Endodermal cell (in vitro differentiated cells): Measurements from ENCODE around the gene ZBTB4. TPM values are rescaled to one million over a fixed set of nuclear protein-coding genes. Genes with fewer than 3 reads are reported as not detected.
A peak's percentile ranks its signal among the peaks of the same experiment; 100 is the strongest.

Experiments
- DNase-seq: peaks from one replicate; pipeline ENCODE4 v3.0.0-alpha.2; 2017
- H3K27ac ChIP-seq: 2 replicates; pipeline ENCODE4 v1.5.1; 2013; ENCODE audit warnings: mild to moderate bottlenecking, low read depth, low read length, moderate library complexity
- H3K27me3 ChIP-seq: 2 replicates; pipeline ENCODE4 v1.6.1; 2013; ENCODE audit warnings: mild to moderate bottlenecking, low read length, moderate library complexity; ENCODE audit not compliant: insufficient read depth, control insufficient read depth, poor library complexity, severe bottlenecking
- H3K36me3 ChIP-seq: 2 replicates; pipeline ENCODE4 v1.7.0; 2013; ENCODE audit warnings: mild to moderate bottlenecking, low read length, moderate library complexity; ENCODE audit not compliant: control insufficient read depth, insufficient read depth
- H3K4me1 ChIP-seq: one replicate; pipeline ENCODE4 v1.7.0; 2013; ENCODE audit warnings: low read length; ENCODE audit not compliant: control insufficient read depth, insufficient read depth
- H3K4me3 ChIP-seq: 2 replicates; pipeline ENCODE4 v1.5.1; 2013; ENCODE audit warnings: mild to moderate bottlenecking, low read length, moderate library complexity
- H3K9ac ChIP-seq: 2 replicates; pipeline ENCODE4 v1.6.1; 2013; ENCODE audit warnings: mild to moderate bottlenecking, low read length, moderate library complexity; ENCODE audit not compliant: poor library complexity, severe bottlenecking; ENCODE audit errors: extremely low read depth
- H3K9me3 ChIP-seq: 2 replicates; pipeline ENCODE4 v1.6.1; 2013; ENCODE audit warnings: mild to moderate bottlenecking, low read length, moderate library complexity; ENCODE audit not compliant: control insufficient read depth
- H3K27ac Mint-ChIP-seq: 2 replicates; pipeline ENCODE4 v1.8.0; 2020; ENCODE audit warnings: mixed read lengths
- H3K27me3 Mint-ChIP-seq: 2 replicates; pipeline ENCODE4 v1.8.0; 2021; ENCODE audit warnings: mild to moderate bottlenecking, mixed read lengths; ENCODE audit not compliant: insufficient read depth
- H3K36me3 Mint-ChIP-seq: 2 replicates; pipeline ENCODE4 v1.8.0; 2020; ENCODE audit warnings: low read depth, mixed read lengths
- H3K4me1 Mint-ChIP-seq: 2 replicates; pipeline ENCODE4 v1.8.0; 2020; ENCODE audit warnings: mixed read lengths
- H3K4me3 Mint-ChIP-seq: 2 replicates; pipeline ENCODE4 v1.8.0; 2020; ENCODE audit warnings: mild to moderate bottlenecking, moderate library complexity, mixed read lengths
- H3K9me3 Mint-ChIP-seq: 2 replicates; pipeline ENCODE4 v1.8.0; 2020; ENCODE audit warnings: mild to moderate bottlenecking, mixed read lengths
- WGBS, 2 experiments: methylation state at CpG; one replicate each; pipeline versions ENCODE4 v1.1.5 to v1.1.7; 2013; ENCODE audit warnings: missing lambda C conversion rate in 2 of 2, mixed read lengths in 1 of 2; ENCODE audit not compliant: insufficient coverage in 1 of 2, insufficient read length in 1 of 2; 5-methylcytosine and 5-hydroxymethylcytosine counted together
- total RNA-seq, 2 donors: library from RNA; stranded (reverse); fragmentation: NEBNext Ultra II Directional in 1 of 2; extraction: Animal tissue kit (Norgen Biotek cat#: 25700) in 1 of 2; gene quantifications; 2 replicates in 1 of 2; 3 replicates in 1 of 2; pipeline ENCODE4 v1.2.1, GENCODE V29; 2021
- TF ChIP-seq, protein P1 (sequence below): fragments of 200-600 bp; sonication (generic); conservative IDR thresholded peaks from 2 replicates; pipeline ENCODE4 v1.5.0; 2021; ENCODE audit warnings: antibody characterized with exemption, mild to moderate bottlenecking

ZBTB4 gene
- total RNA-seq, 2 donors from 2014 or later = 18.8 to 25.5 TPM

DNA sequence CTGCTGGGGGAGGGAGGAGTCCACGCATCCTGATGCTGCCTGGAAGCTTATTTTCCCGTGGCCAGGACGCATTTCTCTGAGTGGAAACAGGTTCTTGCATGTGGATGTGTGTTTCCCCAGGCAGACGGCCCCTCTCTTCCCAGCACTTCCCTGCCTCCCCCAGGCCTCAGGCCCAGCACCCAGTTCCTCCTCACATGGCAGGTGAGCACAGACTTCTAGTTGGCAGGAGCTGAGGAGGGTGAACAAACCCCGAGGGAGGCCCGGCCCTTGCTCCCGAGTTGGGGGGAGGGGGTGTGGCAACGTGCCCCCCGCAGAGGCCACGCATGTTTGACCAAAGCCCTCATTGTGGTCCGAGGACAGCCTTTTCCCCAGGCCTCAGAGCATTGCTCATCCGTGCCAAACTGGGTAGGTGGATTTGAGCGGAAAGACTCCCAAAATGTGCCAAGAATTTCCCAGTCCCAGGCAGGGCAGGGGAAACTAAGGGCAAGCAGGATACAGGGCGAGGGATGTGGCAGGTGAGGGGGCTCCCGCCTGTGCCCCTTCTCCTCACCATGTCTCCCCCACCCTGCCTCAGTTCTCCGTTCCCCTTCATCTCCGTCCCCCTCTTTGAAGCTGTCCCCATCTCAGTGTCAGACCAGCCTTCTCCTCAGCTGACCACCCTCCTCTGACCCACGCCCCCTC lies 60.8 kb downstream of the ZBTB4 start:
- Histone ChIP-seq H3K9ac (no peak overlapping the region), H3K4me1 (no peaks in the 10 kb centered on the region), H3K4me3 (no peak overlapping the region), H3K27ac (peak overlapping the region; percentile 24), H3K9me3 (no peaks in the 10 kb centered on the region), H3K27me3 (no peaks in the 10 kb centered on the region), H3K36me3 (peaks cover 20% of the 10 kb centered on the region)
- Mint-ChIP-seq H3K36me3 (peaks cover 19% of the 10 kb centered on the region), H3K9me3 (no peaks in the 10 kb centered on the region), H3K27me3 (no peaks in the 10 kb centered on the region), H3K4me3 (no peak overlapping the region), H3K27ac (no peak overlapping the region), H3K4me1 (no peaks in the 10 kb centered on the region)
- DNase-seq = no peak
- 70 to 82% methylated on average over 10 to 18 of the region's 18 CpGs for WGBS, 2 experiments
- TF ChIP-seq, protein P1, sequence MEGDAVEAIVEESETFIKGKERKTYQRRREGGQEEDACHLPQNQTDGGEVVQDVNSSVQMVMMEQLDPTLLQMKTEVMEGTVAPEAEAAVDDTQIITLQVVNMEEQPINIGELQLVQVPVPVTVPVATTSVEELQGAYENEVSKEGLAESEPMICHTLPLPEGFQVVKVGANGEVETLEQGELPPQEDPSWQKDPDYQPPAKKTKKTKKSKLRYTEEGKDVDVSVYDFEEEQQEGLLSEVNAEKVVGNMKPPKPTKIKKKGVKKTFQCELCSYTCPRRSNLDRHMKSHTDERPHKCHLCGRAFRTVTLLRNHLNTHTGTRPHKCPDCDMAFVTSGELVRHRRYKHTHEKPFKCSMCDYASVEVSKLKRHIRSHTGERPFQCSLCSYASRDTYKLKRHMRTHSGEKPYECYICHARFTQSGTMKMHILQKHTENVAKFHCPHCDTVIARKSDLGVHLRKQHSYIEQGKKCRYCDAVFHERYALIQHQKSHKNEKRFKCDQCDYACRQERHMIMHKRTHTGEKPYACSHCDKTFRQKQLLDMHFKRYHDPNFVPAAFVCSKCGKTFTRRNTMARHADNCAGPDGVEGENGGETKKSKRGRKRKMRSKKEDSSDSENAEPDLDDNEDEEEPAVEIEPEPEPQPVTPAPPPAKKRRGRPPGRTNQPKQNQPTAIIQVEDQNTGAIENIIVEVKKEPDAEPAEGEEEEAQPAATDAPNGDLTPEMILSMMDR = no peak

DNA sequence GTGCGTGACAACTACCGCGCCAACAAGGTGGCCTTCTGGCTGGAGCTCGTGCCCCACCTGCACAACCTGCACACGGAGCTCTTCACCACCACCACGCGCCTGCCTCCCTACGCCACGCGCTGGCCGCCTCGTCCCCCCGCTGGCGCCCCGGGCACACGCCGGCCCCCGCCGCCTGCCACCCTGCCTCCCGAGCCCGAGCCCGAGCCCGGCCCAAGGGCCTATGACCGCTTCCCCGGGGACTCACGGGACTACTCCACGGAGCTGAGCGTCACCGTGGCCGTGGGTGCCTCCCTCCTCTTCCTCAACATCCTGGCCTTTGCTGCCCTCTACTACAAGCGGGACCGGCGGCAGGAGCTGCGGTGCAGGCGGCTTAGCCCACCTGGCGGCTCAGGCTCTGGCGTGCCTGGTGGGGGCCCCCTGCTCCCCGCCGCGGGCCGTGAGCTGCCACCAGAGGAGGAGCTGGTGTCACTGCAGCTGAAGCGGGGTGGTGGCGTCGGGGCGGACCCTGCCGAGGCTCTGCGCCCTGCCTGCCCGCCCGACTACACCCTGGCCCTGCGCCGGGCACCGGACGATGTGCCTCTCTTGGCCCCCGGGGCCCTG lies 62.3 kb downstream of the ZBTB4 start:
- Histone ChIP-seq H3K36me3 (peaks cover 20% of the 10 kb centered on the region), H3K9ac (no peak overlapping the region), H3K27ac (no peak overlapping the region), H3K4me3 (no peak overlapping the region), H3K9me3 (no peaks in the 10 kb centered on the region), H3K27me3 (no peaks in the 10 kb centered on the region), H3K4me1 (no peaks in the 10 kb centered on the region)
- no peaks in the 10 kb centered on the region for H3K4me1 Mint-ChIP-seq
- H3K4me3 Mint-ChIP-seq = no peak overlapping the region
- no peak overlapping the region for H3K27ac Mint-ChIP-seq
- TF ChIP-seq, protein P1 = no peak
- H3K36me3 Mint-ChIP-seq = peaks cover 20% of the 10 kb centered on the region
- no peaks in the 10 kb centered on the region for H3K9me3 Mint-ChIP-seq
- no peaks in the 10 kb centered on the region for H3K27me3 Mint-ChIP-seq
- DNase-seq = no peak
- WGBS, 2 experiments = 93 to 98% methylated on average over 18 to 54 of the region's 54 CpGs

- Mint-ChIP-seq H3K27me3 (no peaks in the 10 kb centered on the region), H3K4me1 (no peaks in the 10 kb centered on the region), H3K9me3 (no peaks in the 10 kb centered on the region), H3K27ac (no peak overlapping the region), H3K36me3 (peaks cover 22% of the 10 kb centered on the region), H3K4me3 (no peak overlapping the region)
- Histone ChIP-seq H3K27me3 (no peaks in the 10 kb centered on the region), H3K36me3 (peaks cover 20% of the 10 kb centered on the region), H3K4me3 (no peak overlapping the region), H3K9ac (no peak overlapping the region), H3K4me1 (no peaks in the 10 kb centered on the region), H3K9me3 (no peaks in the 10 kb centered on the region), H3K27ac (no peak overlapping the region)
- WGBS, 2 experiments = 88 to 90% methylated on average over 4 to 5 of the region's 6 CpGs
- DNase-seq = no peak
- TF ChIP-seq, protein P1 = no peak
Measured at GRCh38 chr17:7416323-7416722, 63.1 kb downstream of the ZBTB4 start.
